ENCODE results near the gene TUBB1. TPM values are rescaled to one million over a fixed set of nuclear protein-coding genes. Genes with fewer than 3 reads are reported as not detected.
A peak's percentile ranks its signal among the peaks of the same experiment; 100 is the strongest.

The TUBB1 gene
- total RNA-seq, 1 donor from 2014 or later: not detected

GRCh38 chr20:59026904-59027740, 7.9 kb downstream of the TUBB1 start:
- Mint-ChIP-seq H3K4me3 (ENCODE audit: unreplicated experiment) (peak overlapping the region; percentile 52), H3K27ac (ENCODE audit: unreplicated experiment) (no peak overlapping the region), H3K36me3 (ENCODE audit: low read depth, unreplicated experiment) (peaks cover 52% of the 10 kb centered on the region), H3K9me3 (ENCODE audit: unreplicated experiment) (no peaks in the 10 kb centered on the region), H3K4me1 (ENCODE audit: unreplicated experiment) (peaks cover 37% of the 10 kb centered on the region), H3K27me3 (ENCODE audit: unreplicated experiment) (no peaks in the 10 kb centered on the region)
- no peak for DNase-seq (ENCODE audit: low spot score)
- no peak for TF ChIP-seq CTCF (IDR thresholded peaks at IDR 0.05; ENCODE audit: unreplicated experiment)

- no peak for DNase-seq (ENCODE audit: low spot score)
- Mint-ChIP-seq H3K4me3 (ENCODE audit: unreplicated experiment) (no peak overlapping the region), H3K27ac (ENCODE audit: unreplicated experiment) (no peak overlapping the region), H3K9me3 (ENCODE audit: unreplicated experiment) (no peaks in the 10 kb centered on the region), H3K27me3 (ENCODE audit: unreplicated experiment) (peaks cover 2% of the 10 kb centered on the region), H3K4me1 (ENCODE audit: unreplicated experiment) (peaks cover 39% of the 10 kb centered on the region), H3K36me3 (ENCODE audit: low read depth, unreplicated experiment) (peaks cover 47% of the 10 kb centered on the region)
- TF ChIP-seq CTCF (IDR thresholded peaks at IDR 0.05; ENCODE audit: unreplicated experiment): no peak
Measured at GRCh38 chr20:59027741-59028320, 8.6 kb downstream of the TUBB1 start.

GRCh38 chr20:59028812-59029211, 9.6 kb downstream of the TUBB1 start:
- Mint-ChIP-seq H3K27ac (ENCODE audit: unreplicated experiment) (peak overlapping the region; percentile 55), H3K4me1 (ENCODE audit: unreplicated experiment) (peaks cover 40% of the 10 kb centered on the region), H3K4me3 (ENCODE audit: unreplicated experiment) (peak overlapping the region; percentile 13), H3K36me3 (ENCODE audit: low read depth, unreplicated experiment) (peaks cover 46% of the 10 kb centered on the region), H3K9me3 (ENCODE audit: unreplicated experiment) (no peaks in the 10 kb centered on the region), H3K27me3 (ENCODE audit: unreplicated experiment) (peaks cover 2% of the 10 kb centered on the region)
- DNase-seq (ENCODE audit: low spot score): no peak
- no peak for TF ChIP-seq CTCF (IDR thresholded peaks at IDR 0.05; ENCODE audit: unreplicated experiment)

- no peak for DNase-seq (ENCODE audit: low spot score)
- Mint-ChIP-seq H3K9me3 (ENCODE audit: unreplicated experiment) (no peaks in the 10 kb centered on the region), H3K27ac (ENCODE audit: unreplicated experiment) (peak overlapping the region; percentile 18), H3K4me3 (ENCODE audit: unreplicated experiment) (peak overlapping the region; percentile 96), H3K4me1 (ENCODE audit: unreplicated experiment) (peaks cover 40% of the 10 kb centered on the region), H3K27me3 (ENCODE audit: unreplicated experiment) (peaks cover 2% of the 10 kb centered on the region), H3K36me3 (ENCODE audit: low read depth, unreplicated experiment) (peaks cover 38% of the 10 kb centered on the region)
- TF ChIP-seq CTCF (IDR thresholded peaks at IDR 0.05; ENCODE audit: unreplicated experiment): no peak
Measured at GRCh38 chr20:59030911-59031563, 11.8 kb downstream of the TUBB1 start.

Measured in endothelial cell (in vitro differentiated cells).